ENCODE measurements around the gene ERBB2. TPM values are rescaled to one million over a fixed set of nuclear protein-coding genes. Genes with fewer than 3 reads are reported as not detected.
A peak's percentile ranks its signal among the peaks of the same experiment; 100 is the strongest.

Gene ERBB2
- total and polyA plus RNA-seq, 9 of the 15 experiments (the other 6 are each of a cell fraction or from before 2014, with no cell fraction given): 0.74 to 5.6 (median 3.3) TPM

- TF ChIP-seq UBTF (IDR thresholded peaks at IDR 0.05; ENCODE audit: borderline replicate concordance in 1 of 2, low read depth in 2 of 2, low read length in 2 of 2): peak; percentile 80 to 89; a peak in 3 of 4 replicates
- peak in 1 of 2 experiments; percentile 17; a peak in 1 of 4 replicates for TF ChIP-seq NRF1 (conservative IDR thresholded peaks at IDR 0.05 in 1 of 2, IDR thresholded peaks at IDR 0.05 in 1 of 2)
- peak; percentile 60; the same call in 1 of the 2 replicates for TF ChIP-seq KLF16 (IDR thresholded peaks at IDR 0.05)
- no peak for TF ChIP-seq CLOCK (CRISPR knock-in tag; IDR thresholded peaks at IDR 0.05; ENCODE audit: borderline replicate concordance)
- peak in 1 of 2 experiments; percentile 54; a peak in 1 of 4 replicates for TF ChIP-seq KDM4B (IDR thresholded peaks at IDR 0.05; ENCODE audit: borderline replicate concordance in 2 of 2, low read depth in 1 of 2)
- no peak for TF ChIP-seq CBX8 (IDR thresholded peaks at IDR 0.05; ENCODE audit: borderline replicate concordance, extremely low read depth, low read depth, low read length, poor library complexity, severe bottlenecking)
- TF ChIP-seq PHF8 (IDR thresholded peaks at IDR 0.05; ENCODE audit: borderline replicate concordance, low read length): peak; percentile 26; the same call in 1 of the 2 replicates
- TF ChIP-seq E2F3 (CRISPR knock-in tag; IDR thresholded peaks at IDR 0.05): peak; percentile 92
- no peak for TF ChIP-seq IRF1 (CRISPR knock-in tag; IDR thresholded peaks at IDR 0.05; ENCODE audit: borderline replicate concordance)
Measured at GRCh38 chr17:39667262-39667944, 32.5 kb upstream of the ERBB2 start (continued).
